GM19467 (cell line): ENCODE results near the gene RFC2.
A peak's percentile ranks its signal among the peaks of the same experiment; 100 is the strongest.
"Not testable (repeated sequence)": the region's sequence is repeated elsewhere in the genome, so short reads cannot be mapped to it uniquely, and the experiment has no call there.

ENCODE experiments used
- ATAC-seq: cut with Tn5 transposase; IDR thresholded peaks from one replicate; pipeline ENCODE4 v1.9.1; 2021; ENCODE audit warnings: mild to moderate bottlenecking, moderate library complexity; ENCODE audit not compliant: unreplicated experiment

RFC2 gene

GRCh38 chr7:74252893-74253292, 1.3 kb downstream of the RFC2 start:
- ATAC-seq: no peak

GRCh38 chr7:74249058-74249457, 5.1 kb downstream of the RFC2 start:
- not testable (repeated sequence) for ATAC-seq

DNA sequence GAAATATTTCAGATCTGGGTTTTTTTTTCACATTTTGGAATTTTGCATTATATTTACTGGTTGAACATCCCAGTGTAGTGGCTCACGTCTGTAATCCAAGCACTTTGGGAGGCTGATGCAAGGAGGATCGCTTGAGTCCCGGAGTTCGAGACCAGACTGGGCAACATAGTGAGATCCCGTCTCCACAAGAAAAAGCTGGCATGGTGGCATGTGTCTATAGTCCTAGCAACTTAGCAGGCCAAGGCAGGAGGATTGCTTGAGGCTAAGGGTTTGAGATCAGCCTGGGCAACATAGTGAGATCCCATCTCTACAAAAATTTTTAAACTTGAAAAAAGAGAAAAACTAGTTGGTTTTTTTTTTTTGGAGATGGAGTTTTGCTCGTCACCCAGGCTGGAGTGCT, 6.0 kb downstream of the RFC2 start:
- no peak for ATAC-seq

- no peak for ATAC-seq
These were observed 7.7 kb downstream of the RFC2 start for GRCh38 chr7:74246497-74246896.

- ATAC-seq: no peak
These were observed 12.1 kb downstream of the RFC2 start for GRCh38 chr7:74242122-74242443.

DNA sequence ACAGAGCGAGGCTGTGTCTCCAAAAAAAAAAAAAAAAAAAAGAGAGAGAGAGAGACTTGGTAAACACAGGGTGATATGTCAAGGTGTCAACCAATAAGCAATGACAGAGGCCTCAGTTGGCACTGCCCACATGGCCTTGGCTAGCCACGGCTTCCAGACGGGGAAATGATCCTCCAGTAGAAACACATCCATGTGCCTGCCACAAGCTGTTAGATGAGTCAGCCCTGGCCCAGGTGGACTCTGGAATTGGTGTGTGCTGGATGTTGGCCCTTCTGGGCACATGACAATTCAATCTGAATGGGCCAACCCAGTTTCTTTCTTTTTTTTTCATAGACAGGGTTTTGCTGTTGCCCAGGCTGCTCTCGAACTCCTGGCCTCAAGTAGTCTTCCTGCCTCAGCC, 13.7 kb downstream of the RFC2 start:
- ATAC-seq: no peak

DNA sequence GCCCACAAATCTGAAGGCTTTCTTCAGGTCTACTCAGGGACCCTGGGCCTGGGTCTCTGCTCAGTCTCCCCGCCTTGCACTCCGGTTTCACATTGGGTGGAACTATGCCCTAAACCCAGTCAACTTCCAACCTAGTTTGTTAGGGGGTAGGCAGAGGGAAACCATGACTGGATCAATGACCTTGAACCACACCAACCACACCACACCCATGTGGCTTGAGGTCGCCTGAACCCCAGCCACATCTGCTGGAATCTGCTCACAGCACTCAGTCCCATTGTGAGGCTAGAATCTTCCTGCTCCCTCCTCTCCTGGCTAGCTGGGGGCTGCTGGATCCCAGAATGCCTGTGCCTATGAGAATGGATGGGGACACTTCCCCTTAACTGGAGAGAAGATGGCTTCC, 17.9 kb downstream of the RFC2 start:
- no peak for ATAC-seq

DNA sequence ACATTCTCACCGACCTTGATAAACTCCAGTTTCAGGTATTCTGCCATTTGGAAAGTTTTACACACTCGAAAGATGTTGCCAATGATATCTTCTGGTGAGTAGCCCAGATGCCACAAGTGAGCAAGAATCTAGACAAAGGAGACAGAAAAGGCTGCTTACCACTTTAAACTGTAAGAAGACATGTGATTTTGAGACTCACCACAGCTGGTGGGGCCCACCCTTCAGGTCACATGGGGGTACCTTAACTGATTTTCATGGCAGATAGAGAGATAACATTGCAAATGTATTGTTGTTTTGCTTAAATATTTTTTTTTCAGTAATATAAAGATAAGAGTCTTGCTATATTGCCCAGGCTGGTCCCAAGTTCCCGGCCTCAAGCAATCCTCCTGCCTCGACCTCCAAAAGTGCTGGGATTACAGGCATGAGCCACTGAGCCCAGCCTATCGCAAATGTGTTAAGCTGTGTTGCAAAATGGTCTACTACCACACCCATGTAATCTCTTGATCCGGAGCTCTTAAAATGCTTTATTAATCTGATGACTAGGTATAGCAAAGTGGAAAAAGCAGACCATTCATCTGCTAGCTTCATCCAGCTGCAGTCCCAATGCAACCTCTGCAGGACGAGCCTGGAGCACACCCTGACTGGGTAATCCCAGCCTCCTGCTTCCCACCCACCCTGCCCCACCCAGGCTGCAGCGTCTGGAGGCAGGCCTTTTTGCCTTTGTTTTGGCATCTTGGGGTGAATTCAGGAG, 18.5 kb downstream of the RFC2 start:
- no peak for ATAC-seq

DNA sequence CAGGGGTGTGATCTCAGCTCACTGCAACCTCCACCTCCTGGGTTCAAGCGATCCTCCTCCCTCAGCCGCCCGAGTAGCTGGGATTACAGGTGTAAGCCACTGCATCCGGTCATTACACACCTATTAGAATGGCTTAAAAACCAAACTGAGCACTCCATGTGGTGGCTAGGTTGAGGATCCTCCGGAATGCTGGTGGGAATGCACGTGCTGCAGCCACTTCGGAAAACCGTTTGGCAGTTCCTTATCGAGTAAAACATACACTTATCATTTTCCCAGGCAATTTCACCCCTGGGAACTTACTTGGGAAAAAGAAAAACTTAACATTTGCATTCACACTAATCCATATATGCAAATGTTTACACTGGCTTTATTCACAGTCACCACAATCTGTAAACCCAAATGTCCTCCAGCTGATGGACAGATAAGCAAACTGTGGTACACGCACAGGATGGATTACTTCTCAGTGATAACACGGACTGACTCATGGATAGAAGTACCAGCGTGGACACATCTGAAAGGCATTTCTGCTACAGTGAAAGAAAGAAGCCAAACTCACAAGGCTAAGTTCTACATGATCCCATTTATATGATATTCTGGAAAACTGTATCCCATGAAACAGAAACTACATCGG, 20.4 kb downstream of the RFC2 start:
- no peak for ATAC-seq

GRCh38 chr7:74231232-74231590, 23.0 kb downstream of the RFC2 start:
- ATAC-seq: peak; percentile 66

DNA sequence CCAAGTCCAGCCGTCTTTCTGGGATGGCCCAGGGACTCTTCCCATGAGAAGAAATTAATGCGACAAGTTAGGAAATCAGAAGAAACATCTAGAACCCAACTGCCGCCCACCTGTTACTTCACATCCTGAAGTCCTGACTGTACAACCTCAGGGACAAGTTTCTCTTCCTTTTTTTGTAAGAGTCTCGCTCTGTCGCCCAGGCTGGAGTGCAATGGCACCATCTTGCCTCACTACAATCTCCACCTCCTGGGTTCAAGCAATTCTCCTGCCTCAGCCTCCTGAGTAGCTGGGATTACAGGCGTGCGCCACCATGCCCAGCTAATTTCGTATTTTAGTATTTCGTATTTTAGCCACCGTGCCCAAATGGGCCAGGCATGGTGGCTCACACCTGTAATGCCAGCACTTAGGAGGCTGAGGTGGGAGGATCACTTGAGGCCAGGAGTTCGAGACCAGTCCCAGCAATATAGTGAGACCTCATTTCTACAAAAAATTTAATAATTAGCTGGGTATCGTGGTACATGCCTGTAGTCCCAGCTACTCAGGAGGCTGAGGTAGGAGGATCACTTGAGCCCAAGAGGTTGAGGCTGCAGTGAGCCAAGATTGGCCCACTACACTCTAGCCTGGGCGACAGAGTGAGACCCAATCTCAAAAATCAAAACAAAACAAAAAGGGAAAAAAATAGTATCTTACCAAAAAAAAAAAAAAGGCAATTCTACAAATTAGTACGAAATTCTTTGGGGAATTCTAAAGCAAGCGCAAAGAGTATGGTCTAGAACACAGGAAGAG, 23.6 kb downstream of the RFC2 start:
- peak; percentile 16 for ATAC-seq

- no peak for ATAC-seq
These were observed 25.0 kb downstream of the RFC2 start for GRCh38 chr7:74228951-74229900.

DNA sequence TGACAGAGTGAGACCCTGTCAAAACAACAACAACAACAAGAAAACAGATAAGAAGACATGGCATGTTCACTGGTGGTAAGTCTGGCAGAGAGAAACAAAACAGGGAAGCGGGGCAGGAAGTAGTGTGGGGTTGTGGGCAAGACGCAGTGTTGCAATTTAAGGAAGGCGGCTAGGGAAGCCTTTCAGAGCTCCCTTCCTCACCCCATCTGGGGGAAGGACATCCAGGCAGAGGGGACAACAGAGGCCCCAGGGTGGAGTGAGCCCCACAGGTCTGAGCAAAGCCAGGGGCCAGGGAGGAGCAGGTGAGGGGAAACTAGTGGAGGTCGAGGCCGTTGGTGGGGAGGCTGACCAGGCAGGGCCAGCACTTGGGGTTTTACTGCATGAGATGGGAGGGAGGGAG, 27.6 kb downstream of the RFC2 start:
- ATAC-seq: no peak

- ATAC-seq: no peak
These were observed 28.8 kb downstream of the RFC2 start for GRCh38 chr7:74225400-74225799.

DNA sequence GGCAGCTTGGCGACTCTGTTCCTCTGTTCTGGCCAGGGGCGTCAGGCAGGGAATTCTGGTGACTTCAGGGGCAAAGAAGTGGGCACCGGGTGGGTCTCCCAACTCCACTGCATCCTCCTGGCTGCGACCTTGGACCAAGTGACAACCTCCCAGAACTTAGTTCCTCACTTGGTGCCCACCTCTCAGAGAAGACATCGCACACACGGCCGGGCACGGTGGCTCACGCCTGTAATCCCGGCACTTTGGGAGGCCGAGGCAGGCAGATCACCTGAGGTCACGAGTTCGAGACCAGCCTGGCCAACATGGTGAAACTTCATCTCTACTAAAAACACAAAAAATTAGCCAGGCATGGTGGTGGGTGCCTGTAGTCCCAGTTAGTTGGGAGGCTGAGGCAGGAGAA, 29.3 kb downstream of the RFC2 start:
- ATAC-seq: not testable (repeated sequence)

DNA sequence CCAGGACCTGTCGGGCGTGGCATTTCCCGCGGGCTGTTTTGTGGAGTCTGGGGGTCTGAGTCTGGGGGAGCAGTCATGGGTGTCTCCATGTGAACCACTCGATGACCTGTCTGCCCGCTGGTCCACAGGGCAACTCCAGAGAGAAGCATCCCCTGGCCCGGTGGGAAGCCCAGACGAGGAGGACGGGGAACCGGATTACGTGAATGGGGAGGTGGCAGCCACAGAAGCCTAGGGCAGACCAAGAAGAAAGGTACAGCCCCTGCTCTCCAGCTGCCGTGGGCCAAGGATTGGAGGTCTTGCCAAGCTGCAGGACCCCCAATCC, 29.7 kb downstream of the RFC2 start:
- no peak for ATAC-seq

- ATAC-seq: no peak
These were observed 30.3 kb downstream of the RFC2 start for GRCh38 chr7:74223711-74224510.

DNA sequence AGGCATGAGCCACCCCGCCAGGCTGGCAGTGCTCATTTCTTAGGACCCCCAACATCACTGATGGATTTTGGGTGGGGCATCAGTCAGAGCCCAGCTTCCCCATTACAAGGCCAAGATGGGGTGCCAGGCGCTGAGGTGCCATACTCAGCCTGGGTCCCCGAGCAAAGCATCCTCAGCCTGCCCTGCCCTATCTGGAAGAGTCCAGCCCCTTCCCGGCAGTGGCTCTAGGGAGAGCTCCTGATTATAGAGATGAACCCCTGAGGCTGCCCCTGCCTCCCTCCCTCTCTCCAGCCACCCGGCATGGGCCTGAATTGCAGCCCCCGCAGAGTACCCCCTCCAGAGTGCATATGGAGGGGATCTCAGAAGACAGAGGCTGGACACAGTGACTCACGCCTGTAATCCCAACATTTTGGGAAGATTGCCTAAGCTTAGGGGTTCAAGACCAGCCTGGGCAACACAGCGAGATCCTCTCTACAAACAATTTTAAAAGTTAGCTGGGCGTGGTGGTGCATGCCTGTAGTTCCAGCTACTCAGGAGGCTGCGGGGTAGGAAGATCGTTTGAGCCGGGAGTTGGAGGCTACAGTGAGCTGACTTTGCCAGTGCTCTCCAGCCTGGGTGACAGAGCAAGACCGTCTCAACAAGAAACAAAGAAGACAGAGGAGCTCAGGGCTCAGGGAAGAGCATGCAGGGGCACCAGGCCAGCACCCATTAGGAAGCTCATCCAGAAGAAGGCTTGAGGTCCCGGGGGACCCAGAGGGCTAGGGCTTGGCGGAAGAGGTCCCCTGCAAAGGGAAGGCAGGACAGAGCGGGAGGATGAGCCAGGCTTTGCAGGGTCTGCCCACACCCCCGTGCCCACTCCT, 31.1 kb downstream of the RFC2 start:
- ATAC-seq: no peak

GRCh38 chr7:74221713-74222112, 32.5 kb downstream of the RFC2 start:
- no peak for ATAC-seq
